ENCODE results near the gene ATP11A.

Gene ATP11A

DNA sequence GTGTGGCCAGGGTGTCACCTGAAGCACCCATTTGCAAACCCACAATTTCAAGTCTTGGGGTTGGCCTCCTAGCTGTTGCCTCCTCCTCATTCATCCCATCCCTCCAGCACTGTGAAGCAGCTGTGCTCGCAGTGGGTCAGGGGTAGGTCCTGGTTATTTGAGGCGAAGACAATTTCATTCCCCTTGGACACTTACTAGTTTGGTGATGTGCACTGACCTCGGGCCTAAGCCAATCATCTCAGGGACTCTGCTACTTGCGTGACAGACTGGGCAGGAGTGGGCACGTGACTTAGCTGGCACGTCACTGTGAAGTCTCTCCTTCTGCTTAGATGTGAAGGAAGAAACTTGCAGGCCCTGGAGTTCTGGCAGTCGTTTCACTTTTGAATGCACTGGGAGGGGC lies 3.5 kb upstream of the ATP11A start:
- no peak overlapping the region for H3K4me3 ChIP-seq (ENCODE audit: severe bottlenecking)
- peaks cover 3% of the 10 kb centered on the region for H3K4me1 ChIP-seq (ENCODE audit: insufficient read depth, poor library complexity, severe bottlenecking)
- ATAC-seq (ENCODE audit: low read depth) (no peak), DNase-seq (ENCODE audit: low spot score) (no peak)
- H3K9me3 ChIP-seq (ENCODE audit: severe bottlenecking): no peaks in the 10 kb centered on the region
- H3K27ac ChIP-seq (ENCODE audit: poor library complexity, severe bottlenecking): no peak overlapping the region
- TF ChIP-seq, protein P1, sequence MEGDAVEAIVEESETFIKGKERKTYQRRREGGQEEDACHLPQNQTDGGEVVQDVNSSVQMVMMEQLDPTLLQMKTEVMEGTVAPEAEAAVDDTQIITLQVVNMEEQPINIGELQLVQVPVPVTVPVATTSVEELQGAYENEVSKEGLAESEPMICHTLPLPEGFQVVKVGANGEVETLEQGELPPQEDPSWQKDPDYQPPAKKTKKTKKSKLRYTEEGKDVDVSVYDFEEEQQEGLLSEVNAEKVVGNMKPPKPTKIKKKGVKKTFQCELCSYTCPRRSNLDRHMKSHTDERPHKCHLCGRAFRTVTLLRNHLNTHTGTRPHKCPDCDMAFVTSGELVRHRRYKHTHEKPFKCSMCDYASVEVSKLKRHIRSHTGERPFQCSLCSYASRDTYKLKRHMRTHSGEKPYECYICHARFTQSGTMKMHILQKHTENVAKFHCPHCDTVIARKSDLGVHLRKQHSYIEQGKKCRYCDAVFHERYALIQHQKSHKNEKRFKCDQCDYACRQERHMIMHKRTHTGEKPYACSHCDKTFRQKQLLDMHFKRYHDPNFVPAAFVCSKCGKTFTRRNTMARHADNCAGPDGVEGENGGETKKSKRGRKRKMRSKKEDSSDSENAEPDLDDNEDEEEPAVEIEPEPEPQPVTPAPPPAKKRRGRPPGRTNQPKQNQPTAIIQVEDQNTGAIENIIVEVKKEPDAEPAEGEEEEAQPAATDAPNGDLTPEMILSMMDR (IDR thresholded peaks at IDR 0.05; ENCODE audit: poor library complexity, severe bottlenecking): no peak
- H3K36me3 ChIP-seq (ENCODE audit: low read depth): no peaks in the 10 kb centered on the region
- H3K27me3 ChIP-seq (ENCODE audit: insufficient read depth, poor library complexity, severe bottlenecking): no peaks in the 10 kb centered on the region

DNA sequence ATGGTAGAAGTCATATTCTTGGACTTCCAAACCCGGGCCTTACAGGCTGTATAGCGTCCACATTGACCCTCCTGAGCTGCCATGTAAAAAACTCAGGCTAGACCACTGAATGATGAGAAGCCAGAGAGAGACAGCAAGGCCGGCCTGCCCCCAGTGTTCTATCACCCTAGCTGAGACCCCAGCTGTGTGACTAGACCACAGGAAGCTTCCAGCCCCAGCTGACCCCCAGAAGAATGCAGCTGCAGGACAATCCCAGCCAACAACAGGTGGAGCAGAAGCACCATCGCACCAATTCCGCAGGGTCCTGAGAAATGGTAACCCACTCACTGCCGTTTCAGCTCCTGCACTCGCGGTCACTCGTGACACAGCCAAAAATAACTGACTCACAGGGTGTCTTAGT lies 2.9 kb upstream of the ATP11A start:
- no peaks in the 10 kb centered on the region for H3K27me3 ChIP-seq (ENCODE audit: insufficient read depth, poor library complexity, severe bottlenecking)

DNA sequence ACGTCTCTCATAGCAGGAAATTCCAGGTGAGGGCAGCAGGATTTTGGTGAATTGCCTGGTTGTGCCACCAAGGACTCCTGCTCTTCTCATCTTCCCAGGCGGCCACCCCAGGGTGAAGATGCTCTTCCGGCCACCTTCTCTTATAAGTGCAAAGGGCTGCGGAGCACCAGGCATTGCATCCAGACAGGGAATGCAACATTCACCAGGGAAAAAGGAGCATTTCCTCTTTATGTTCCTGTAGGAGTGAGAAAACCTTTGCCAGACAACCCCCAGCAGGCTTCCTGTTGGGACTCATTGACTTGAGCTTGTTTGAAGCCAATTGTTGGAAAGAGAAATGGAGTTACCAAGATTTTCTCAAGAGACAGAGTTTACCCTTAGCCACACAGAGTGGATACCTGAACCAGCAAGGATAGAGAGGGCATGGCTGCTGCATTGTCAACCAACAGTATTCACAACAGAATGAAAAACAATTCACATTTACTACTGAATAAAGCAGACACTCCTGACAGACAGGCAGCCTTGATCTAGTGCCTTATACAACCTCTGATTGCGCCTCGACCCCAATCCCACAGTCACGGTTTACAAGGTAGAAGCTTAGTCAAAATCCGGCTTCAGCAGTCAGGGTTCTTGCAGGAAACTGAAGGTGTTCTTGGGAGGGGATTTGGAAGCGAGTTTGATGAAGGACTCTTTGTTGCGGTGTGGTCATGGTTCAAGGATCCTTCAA lies 1.8 kb upstream of the ATP11A start:
- Histone ChIP-seq H3K4me1 (ENCODE audit: insufficient read depth, poor library complexity, severe bottlenecking) (peaks cover 11% of the 10 kb centered on the region), H3K36me3 (ENCODE audit: low read depth) (no peaks in the 10 kb centered on the region), H3K9me3 (ENCODE audit: severe bottlenecking) (no peaks in the 10 kb centered on the region), H3K27me3 (ENCODE audit: insufficient read depth, poor library complexity, severe bottlenecking) (no peaks in the 10 kb centered on the region), H3K27ac (ENCODE audit: poor library complexity, severe bottlenecking) (no peak overlapping the region), H3K4me3 (ENCODE audit: severe bottlenecking) (no peak overlapping the region)
- DNase-seq (ENCODE audit: low spot score): no peak
- no peak for ATAC-seq (ENCODE audit: low read depth)
- TF ChIP-seq, protein P1 (IDR thresholded peaks at IDR 0.05; ENCODE audit: poor library complexity, severe bottlenecking): no peak

More for the DNA sequence above, 2.9 kb upstream of the ATP11A start:
- Histone ChIP-seq H3K27ac (ENCODE audit: poor library complexity, severe bottlenecking) (no peak overlapping the region), H3K4me1 (ENCODE audit: insufficient read depth, poor library complexity, severe bottlenecking) (peaks cover 9% of the 10 kb centered on the region), H3K4me3 (ENCODE audit: severe bottlenecking) (no peak overlapping the region), H3K36me3 (ENCODE audit: low read depth) (no peaks in the 10 kb centered on the region), H3K9me3 (ENCODE audit: severe bottlenecking) (no peaks in the 10 kb centered on the region)
- TF ChIP-seq, protein P1 (IDR thresholded peaks at IDR 0.05; ENCODE audit: poor library complexity, severe bottlenecking): no peak
- no peak for ATAC-seq (ENCODE audit: low read depth)
- DNase-seq (ENCODE audit: low spot score): no peak

DNA sequence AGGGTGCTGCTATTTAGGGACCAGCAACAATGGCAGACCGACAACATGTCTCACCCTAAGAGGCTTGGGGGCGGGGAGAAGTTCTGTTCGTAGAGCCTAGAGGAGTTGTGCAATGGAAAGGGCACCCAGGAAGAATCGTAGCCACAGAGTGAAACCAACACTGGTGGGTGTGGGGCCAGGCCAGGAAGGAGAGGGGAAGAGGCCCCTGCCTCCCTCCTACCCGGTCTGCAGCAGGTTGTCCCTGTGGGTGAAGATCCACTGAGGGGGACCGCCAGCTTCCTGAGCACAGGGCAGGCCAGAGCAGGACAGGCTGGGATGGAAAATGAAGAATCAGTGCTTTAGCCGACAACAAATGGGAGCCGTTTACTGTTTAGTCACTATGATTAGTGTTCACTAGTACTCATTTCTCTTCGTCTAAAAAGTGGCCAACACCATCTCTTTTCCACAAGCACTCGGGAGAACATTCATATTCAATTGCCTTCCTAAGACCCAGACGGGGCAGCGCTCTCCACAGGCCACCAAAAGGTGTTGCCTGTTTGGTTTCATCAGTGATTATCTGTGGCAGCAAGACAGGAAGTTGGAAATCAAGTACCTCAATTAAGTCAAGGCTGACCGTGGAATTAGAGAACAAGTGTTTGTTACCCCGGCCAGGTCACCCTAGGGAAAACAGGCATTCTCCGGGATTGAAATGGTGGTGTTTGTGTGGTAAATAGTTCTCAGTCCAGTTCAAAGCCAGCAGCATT lies 1.1 kb upstream of the ATP11A start:
- Histone ChIP-seq H3K27ac (ENCODE audit: poor library complexity, severe bottlenecking) (no peak overlapping the region), H3K27me3 (ENCODE audit: insufficient read depth, poor library complexity, severe bottlenecking) (no peaks in the 10 kb centered on the region), H3K36me3 (ENCODE audit: low read depth) (no peaks in the 10 kb centered on the region), H3K9me3 (ENCODE audit: severe bottlenecking) (no peaks in the 10 kb centered on the region), H3K4me1 (ENCODE audit: insufficient read depth, poor library complexity, severe bottlenecking) (peaks cover 11% of the 10 kb centered on the region), H3K4me3 (ENCODE audit: severe bottlenecking) (peak overlapping the region; percentile 98)
- DNase-seq (ENCODE audit: low spot score) (no peak), ATAC-seq (ENCODE audit: low read depth) (no peak)
- TF ChIP-seq, protein P1 (IDR thresholded peaks at IDR 0.05; ENCODE audit: poor library complexity, severe bottlenecking): no peak

Data from RWPE2 (cell line).